SU-DHL-6 (cell line): ENCODE results near the gene CLSTN2.

Experiments
- EZH2phosphoT487 ChIP-seq: fragments of 200-600 bp; sonication (generic), shearing (Covaris generic); conservative IDR thresholded peaks from 2 replicates; pipeline ENCODE4 v1.6.1; 2018; ENCODE audit warnings: mild to moderate bottlenecking, antibody characterized with exemption, low read length, moderate library complexity, mixed read lengths
- TF ChIP-seq, protein P1 (sequence below): fragments of 200-600 bp; sonication (generic); IDR thresholded peaks from one replicate; pipeline ENCODE4 v1.5.1; 2017; ENCODE audit warnings: antibody characterized with exemption, mild to moderate bottlenecking, low read length, moderate library complexity; ENCODE audit not compliant: insufficient read depth, poor library complexity, severe bottlenecking

DNA sequence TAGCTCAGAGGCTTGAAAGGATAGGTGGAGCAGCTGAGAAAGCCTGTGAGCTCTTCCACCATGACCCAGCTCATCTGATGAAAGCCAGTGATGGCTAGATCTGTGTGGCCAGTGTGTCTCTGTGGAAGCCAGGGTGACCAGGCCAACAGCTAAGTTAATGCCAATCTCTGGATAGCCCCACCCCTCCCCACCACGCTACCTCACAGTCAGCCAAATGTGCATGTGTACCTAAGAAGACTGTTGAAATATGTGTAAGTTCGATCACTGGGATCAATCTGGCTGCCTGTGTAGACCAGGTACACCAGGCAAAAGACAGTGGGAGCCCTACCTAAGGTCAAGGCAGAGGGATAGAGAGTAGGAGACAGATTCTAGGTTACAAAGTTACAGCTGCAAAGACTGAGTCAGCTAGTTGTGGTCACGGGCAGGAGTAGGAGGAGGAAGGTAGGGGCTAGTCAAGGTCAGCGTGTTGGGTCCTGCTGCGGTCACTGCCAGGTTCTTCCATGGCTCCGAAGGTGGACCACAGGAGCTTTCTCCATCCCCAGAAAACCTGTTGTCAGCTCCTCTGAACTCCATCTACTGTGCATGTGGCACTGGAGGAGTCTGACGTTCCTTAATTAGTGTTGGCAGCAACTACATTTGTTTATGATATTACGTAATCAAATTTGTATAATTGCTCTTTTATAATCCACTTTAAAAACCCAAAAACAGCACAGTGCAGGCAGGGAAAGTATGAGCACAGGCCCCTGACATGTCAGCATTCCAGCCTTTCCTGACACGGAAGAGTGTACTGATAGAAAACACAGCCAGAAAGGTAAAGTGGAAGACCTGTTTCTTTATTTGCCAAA lies 318.0 kb downstream of the CLSTN2 start:
- TF ChIP-seq, protein P1, sequence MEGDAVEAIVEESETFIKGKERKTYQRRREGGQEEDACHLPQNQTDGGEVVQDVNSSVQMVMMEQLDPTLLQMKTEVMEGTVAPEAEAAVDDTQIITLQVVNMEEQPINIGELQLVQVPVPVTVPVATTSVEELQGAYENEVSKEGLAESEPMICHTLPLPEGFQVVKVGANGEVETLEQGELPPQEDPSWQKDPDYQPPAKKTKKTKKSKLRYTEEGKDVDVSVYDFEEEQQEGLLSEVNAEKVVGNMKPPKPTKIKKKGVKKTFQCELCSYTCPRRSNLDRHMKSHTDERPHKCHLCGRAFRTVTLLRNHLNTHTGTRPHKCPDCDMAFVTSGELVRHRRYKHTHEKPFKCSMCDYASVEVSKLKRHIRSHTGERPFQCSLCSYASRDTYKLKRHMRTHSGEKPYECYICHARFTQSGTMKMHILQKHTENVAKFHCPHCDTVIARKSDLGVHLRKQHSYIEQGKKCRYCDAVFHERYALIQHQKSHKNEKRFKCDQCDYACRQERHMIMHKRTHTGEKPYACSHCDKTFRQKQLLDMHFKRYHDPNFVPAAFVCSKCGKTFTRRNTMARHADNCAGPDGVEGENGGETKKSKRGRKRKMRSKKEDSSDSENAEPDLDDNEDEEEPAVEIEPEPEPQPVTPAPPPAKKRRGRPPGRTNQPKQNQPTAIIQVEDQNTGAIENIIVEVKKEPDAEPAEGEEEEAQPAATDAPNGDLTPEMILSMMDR = no peak
- TF ChIP-seq EZH2phosphoT487 = no peak
